ENCODE results near the gene PRKCQ.

The PRKCQ gene

DNA sequence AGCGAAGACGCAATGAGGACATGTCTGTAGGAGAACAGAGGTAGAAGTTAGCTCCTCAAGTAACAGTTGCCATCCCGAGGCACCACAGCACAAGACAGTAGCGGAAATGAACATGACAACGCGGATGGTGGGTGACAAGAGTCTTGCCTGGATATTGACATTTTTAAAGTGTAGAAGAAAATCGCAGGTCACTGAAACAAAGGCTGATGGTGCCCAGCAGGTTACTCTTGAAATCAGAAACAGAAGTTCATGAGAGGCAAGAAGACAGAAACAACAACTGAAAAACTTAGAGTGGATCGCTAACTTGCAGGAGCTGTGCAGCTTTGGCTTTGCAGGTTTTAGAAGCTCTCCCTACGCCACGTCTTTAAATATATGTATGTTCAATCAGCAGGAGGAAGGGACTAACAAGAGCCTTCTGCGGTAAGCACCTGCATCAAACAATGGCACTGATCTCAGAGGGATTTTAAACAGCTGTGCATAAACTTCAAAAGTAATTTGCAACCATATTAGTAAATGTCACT, 1.8 kb downstream of the PRKCQ start:
- Histone ChIP-seq H2AFZ (ENCODE audit: low read length) (no peak overlapping the region), H4K20me1 (ENCODE audit: insufficient read depth, low read length) (no peaks in the 10 kb centered on the region), H3K4me3 (ENCODE audit: low read depth, low read length, poor library complexity, severe bottlenecking) (no peak overlapping the region), H3K9me3 (ENCODE audit: low read length) (no peaks in the 10 kb centered on the region), H3K79me2 (ENCODE audit: insufficient read depth, low read length) (no peaks in the 10 kb centered on the region), H3K9me2 (ENCODE audit: low read depth, low read length) (no peaks in the 10 kb centered on the region), H3K27me3 (ENCODE audit: insufficient read depth, low read length) (peaks cover 4% of the 10 kb centered on the region; the same call in 1 of the 2 replicates), H3K4me1 (ENCODE audit: insufficient read depth, low read length, severe bottlenecking) (peaks cover 8% of the 10 kb centered on the region), H3K36me3 (ENCODE audit: insufficient read depth, low read length) (no peaks in the 10 kb centered on the region), H3K9ac (ENCODE audit: low read length) (no peak overlapping the region), H3K27ac (ENCODE audit: low read depth, low read length, poor library complexity, severe bottlenecking) (no peak overlapping the region), H3K4me2 (ENCODE audit: low read length) (no peak overlapping the region), H3F3A (ENCODE audit: insufficient read depth, low read length) (no peaks in the 10 kb centered on the region)
- TF ChIP-seq, protein P1, sequence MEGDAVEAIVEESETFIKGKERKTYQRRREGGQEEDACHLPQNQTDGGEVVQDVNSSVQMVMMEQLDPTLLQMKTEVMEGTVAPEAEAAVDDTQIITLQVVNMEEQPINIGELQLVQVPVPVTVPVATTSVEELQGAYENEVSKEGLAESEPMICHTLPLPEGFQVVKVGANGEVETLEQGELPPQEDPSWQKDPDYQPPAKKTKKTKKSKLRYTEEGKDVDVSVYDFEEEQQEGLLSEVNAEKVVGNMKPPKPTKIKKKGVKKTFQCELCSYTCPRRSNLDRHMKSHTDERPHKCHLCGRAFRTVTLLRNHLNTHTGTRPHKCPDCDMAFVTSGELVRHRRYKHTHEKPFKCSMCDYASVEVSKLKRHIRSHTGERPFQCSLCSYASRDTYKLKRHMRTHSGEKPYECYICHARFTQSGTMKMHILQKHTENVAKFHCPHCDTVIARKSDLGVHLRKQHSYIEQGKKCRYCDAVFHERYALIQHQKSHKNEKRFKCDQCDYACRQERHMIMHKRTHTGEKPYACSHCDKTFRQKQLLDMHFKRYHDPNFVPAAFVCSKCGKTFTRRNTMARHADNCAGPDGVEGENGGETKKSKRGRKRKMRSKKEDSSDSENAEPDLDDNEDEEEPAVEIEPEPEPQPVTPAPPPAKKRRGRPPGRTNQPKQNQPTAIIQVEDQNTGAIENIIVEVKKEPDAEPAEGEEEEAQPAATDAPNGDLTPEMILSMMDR (IDR thresholded peaks at IDR 0.05; ENCODE audit: low read length), result no peak
- TF ChIP-seq EZH2 (IDR thresholded peaks at IDR 0.05; ENCODE audit: borderline replicate concordance, low read length), result no peak

DNA sequence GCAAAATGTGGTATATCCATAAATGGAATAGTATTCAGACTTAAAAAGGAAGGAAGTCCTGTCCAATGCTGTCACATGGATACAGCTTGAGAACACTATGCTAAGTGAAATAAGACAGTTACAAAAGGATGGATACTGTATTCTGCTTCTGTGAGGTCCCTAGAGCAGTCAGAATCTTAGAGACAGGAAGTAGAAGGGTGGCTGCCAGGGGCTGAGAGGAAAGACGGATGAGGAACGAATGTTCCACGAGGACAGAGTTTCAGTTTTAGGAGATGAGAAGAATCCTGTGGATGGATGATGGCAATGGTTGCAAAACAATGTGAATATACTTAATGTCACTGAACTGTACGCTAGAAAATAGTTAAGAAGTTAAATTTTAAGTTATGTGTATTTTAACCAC, 3.8 kb downstream of the PRKCQ start:
- H3K9me2 ChIP-seq (ENCODE audit: low read depth, low read length), result no peaks in the 10 kb centered on the region
- H3K27me3 ChIP-seq (ENCODE audit: insufficient read depth, low read length), result peaks cover 4% of the 10 kb centered on the region; the same call in 1 of the 2 replicates
- H4K20me1 ChIP-seq (ENCODE audit: insufficient read depth, low read length), result no peaks in the 10 kb centered on the region
- no peak overlapping the region for H3K4me3 ChIP-seq (ENCODE audit: low read depth, low read length, poor library complexity, severe bottlenecking)
- no peaks in the 10 kb centered on the region for H3K36me3 ChIP-seq (ENCODE audit: insufficient read depth, low read length)
- no peaks in the 10 kb centered on the region for H3F3A ChIP-seq (ENCODE audit: insufficient read depth, low read length)
- no peak overlapping the region for H2AFZ ChIP-seq (ENCODE audit: low read length)
- peaks cover 8% of the 10 kb centered on the region for H3K4me1 ChIP-seq (ENCODE audit: insufficient read depth, low read length, severe bottlenecking)
- TF ChIP-seq EZH2 (IDR thresholded peaks at IDR 0.05; ENCODE audit: borderline replicate concordance, low read length), result no peak
- TF ChIP-seq, protein P1 (IDR thresholded peaks at IDR 0.05; ENCODE audit: low read length), result no peak
- H3K27ac ChIP-seq (ENCODE audit: low read depth, low read length, poor library complexity, severe bottlenecking), result no peak overlapping the region
- no peaks in the 10 kb centered on the region for H3K79me2 ChIP-seq (ENCODE audit: insufficient read depth, low read length)
- no peak overlapping the region for H3K9ac ChIP-seq (ENCODE audit: low read length)
- H3K4me2 ChIP-seq (ENCODE audit: low read length), result no peak overlapping the region
- no peaks in the 10 kb centered on the region for H3K9me3 ChIP-seq (ENCODE audit: low read length)

DNA sequence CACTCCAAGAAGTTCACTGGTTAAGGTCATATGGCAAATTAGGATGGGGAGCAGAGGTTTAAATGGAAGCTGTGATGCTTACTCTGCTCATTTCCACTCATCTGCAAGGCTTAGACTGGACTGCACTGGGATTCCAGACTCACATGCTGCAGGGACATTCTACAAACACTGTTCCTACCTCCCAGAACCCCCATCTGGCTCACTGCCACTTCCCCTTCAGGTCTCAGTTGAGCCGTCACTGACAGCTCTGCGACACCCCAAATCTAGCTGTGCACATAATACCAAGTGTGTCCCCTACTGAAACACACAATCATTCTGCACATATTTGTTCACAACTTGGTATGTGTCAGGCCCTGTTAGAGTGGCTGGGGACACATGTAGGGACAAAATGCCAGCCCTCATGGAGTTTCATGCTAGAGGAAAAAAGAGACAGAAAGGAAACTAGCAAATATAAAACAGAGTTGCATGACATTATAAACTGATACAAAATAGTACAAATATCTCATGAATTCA, 5.4 kb downstream of the PRKCQ start:
- Histone ChIP-seq H3F3A (ENCODE audit: insufficient read depth, low read length) (no peaks in the 10 kb centered on the region), H3K9me2 (ENCODE audit: low read depth, low read length) (no peaks in the 10 kb centered on the region), H3K4me2 (ENCODE audit: low read length) (no peak overlapping the region), H4K20me1 (ENCODE audit: insufficient read depth, low read length) (no peaks in the 10 kb centered on the region), H3K27ac (ENCODE audit: low read depth, low read length, poor library complexity, severe bottlenecking) (no peak overlapping the region), H3K4me1 (ENCODE audit: insufficient read depth, low read length, severe bottlenecking) (no peaks in the 10 kb centered on the region), H3K9me3 (ENCODE audit: low read length) (no peaks in the 10 kb centered on the region), H3K4me3 (ENCODE audit: low read depth, low read length, poor library complexity, severe bottlenecking) (no peak overlapping the region), H3K36me3 (ENCODE audit: insufficient read depth, low read length) (no peaks in the 10 kb centered on the region), H3K9ac (ENCODE audit: low read length) (no peak overlapping the region), H3K27me3 (ENCODE audit: insufficient read depth, low read length) (peaks cover 4% of the 10 kb centered on the region; the same call in 1 of the 2 replicates), H3K79me2 (ENCODE audit: insufficient read depth, low read length) (no peaks in the 10 kb centered on the region), H2AFZ (ENCODE audit: low read length) (no peak overlapping the region)
- no peak for TF ChIP-seq EZH2 (IDR thresholded peaks at IDR 0.05; ENCODE audit: borderline replicate concordance, low read length)
- TF ChIP-seq, protein P1 (IDR thresholded peaks at IDR 0.05; ENCODE audit: low read length), result no peak
